ENCODE measurements around the gene KPNA3.

Gene KPNA3

GRCh38 chr13:49830721-49831120, 38.2 kb upstream of the KPNA3 start:
- H4K12ac ChIP-seq (ENCODE audit: low read depth, low read length) = no peak overlapping the region
- H3K79me2 ChIP-seq (ENCODE audit: control insufficient read depth, insufficient read depth, low read length, poor library complexity) = no peaks in the 10 kb centered on the region
- H3K27ac ChIP-seq (ENCODE audit: low read depth, low read length) = no peak overlapping the region
- H4K8ac ChIP-seq (ENCODE audit: low read depth, low read length) = no peak overlapping the region
- no peak overlapping the region for H3K14ac ChIP-seq (ENCODE audit: low read length)
- H3K4ac ChIP-seq (ENCODE audit: low read depth, low read length) = no peak overlapping the region
- no peak overlapping the region for H2AFZ ChIP-seq (ENCODE audit: insufficient read depth, low read length, poor library complexity)
- no peak overlapping the region for H2BK120ac ChIP-seq (ENCODE audit: insufficient read depth, low read length, poor library complexity)
- no CpG with 5 or more reads among the region's 3 CpGs for WGBS (ENCODE audit: extremely low coverage, insufficient coverage, insufficient read length)
- no peak overlapping the region for H3K4me3 ChIP-seq (ENCODE audit: low read depth, low read length)
- no peak for DNase-seq
- no peak overlapping the region for H2BK12ac ChIP-seq (ENCODE audit: low read length)
- no peak overlapping the region for H2AK5ac ChIP-seq (ENCODE audit: low read length)
- no peak overlapping the region for H3K9ac ChIP-seq (ENCODE audit: low read length)
- H3K27me3 ChIP-seq (ENCODE audit: insufficient read depth, low read length) = no peaks in the 10 kb centered on the region
- no peak overlapping the region for H3K4me2 ChIP-seq (ENCODE audit: low read length)
- no peaks in the 10 kb centered on the region for H3K4me1 ChIP-seq (ENCODE audit: control insufficient read depth in 1 of 2, insufficient read depth in 2 of 2, low read length in 2 of 2)
- no peak overlapping the region for H3K23ac ChIP-seq (ENCODE audit: low read length)
- no peaks in the 10 kb centered on the region for H3K79me1 ChIP-seq (ENCODE audit: low read length)
- no peak overlapping the region for H3K18ac ChIP-seq (ENCODE audit: low read length)
- H3K36me3 ChIP-seq (ENCODE audit: control insufficient read depth in 1 of 2, insufficient read depth in 2 of 2, low read length in 2 of 2) = no peaks in the 10 kb centered on the region
- H2BK5ac ChIP-seq (ENCODE audit: low read depth, low read length, poor library complexity) = no peak overlapping the region
- H4K91ac ChIP-seq (ENCODE audit: low read depth, low read length) = no peak overlapping the region
- no peaks in the 10 kb centered on the region for H3K9me3 ChIP-seq (ENCODE audit: insufficient read depth, low read depth, low read length)

GRCh38 chr13:49829715-49830114, 37.2 kb upstream of the KPNA3 start:
- Histone ChIP-seq H3K9ac (ENCODE audit: low read length) (no peak overlapping the region), H3K23ac (ENCODE audit: low read length) (no peak overlapping the region), H4K8ac (ENCODE audit: low read depth, low read length) (no peak overlapping the region), H4K12ac (ENCODE audit: low read depth, low read length) (no peak overlapping the region), H3K4me3 (ENCODE audit: low read depth, low read length) (no peak overlapping the region), H4K91ac (ENCODE audit: low read depth, low read length) (no peak overlapping the region), H3K4me1 (ENCODE audit: control insufficient read depth in 1 of 2, insufficient read depth in 2 of 2, low read length in 2 of 2) (no peaks in the 10 kb centered on the region), H3K27ac (ENCODE audit: low read depth, low read length) (no peak overlapping the region), H3K18ac (ENCODE audit: low read length) (no peak overlapping the region), H3K4ac (ENCODE audit: low read depth, low read length) (no peak overlapping the region), H2BK120ac (ENCODE audit: insufficient read depth, low read length, poor library complexity) (no peak overlapping the region), H2AFZ (ENCODE audit: insufficient read depth, low read length, poor library complexity) (no peak overlapping the region), H3K9me3 (ENCODE audit: insufficient read depth, low read depth, low read length) (no peaks in the 10 kb centered on the region), H2BK12ac (ENCODE audit: low read length) (no peak overlapping the region), H2BK5ac (ENCODE audit: low read depth, low read length, poor library complexity) (no peak overlapping the region), H3K79me2 (ENCODE audit: control insufficient read depth, insufficient read depth, low read length, poor library complexity) (no peaks in the 10 kb centered on the region), H3K14ac (ENCODE audit: low read length) (no peak overlapping the region), H2AK5ac (ENCODE audit: low read length) (no peak overlapping the region), H3K79me1 (ENCODE audit: low read length) (no peaks in the 10 kb centered on the region), H3K36me3 (ENCODE audit: control insufficient read depth in 1 of 2, insufficient read depth in 2 of 2, low read length in 2 of 2) (no peaks in the 10 kb centered on the region), H3K4me2 (ENCODE audit: low read length) (no peak overlapping the region), H3K27me3 (ENCODE audit: insufficient read depth, low read length) (no peaks in the 10 kb centered on the region)
- DNase-seq = no peak
- WGBS (ENCODE audit: extremely low coverage, insufficient coverage, insufficient read length) = no CpG with 5 or more reads among the region's 2 CpGs

GRCh38 chr13:49828453-49828852, 36.0 kb upstream of the KPNA3 start:
- no peak overlapping the region for H3K4ac ChIP-seq (ENCODE audit: low read depth, low read length)

GRCh38 chr13:49827891-49828290, 35.4 kb upstream of the KPNA3 start:
- H3K18ac ChIP-seq (ENCODE audit: low read length) = no peak overlapping the region
- no CpG with 5 or more reads among the region's 3 CpGs for WGBS (ENCODE audit: extremely low coverage, insufficient coverage, insufficient read length)
- no peak overlapping the region for H3K9ac ChIP-seq (ENCODE audit: low read length)
- H3K36me3 ChIP-seq (ENCODE audit: control insufficient read depth in 1 of 2, insufficient read depth in 2 of 2, low read length in 2 of 2) = no peaks in the 10 kb centered on the region
- no peak overlapping the region for H3K4me3 ChIP-seq (ENCODE audit: low read depth, low read length)
- H3K79me1 ChIP-seq (ENCODE audit: low read length) = no peaks in the 10 kb centered on the region
- H2BK12ac ChIP-seq (ENCODE audit: low read length) = no peak overlapping the region
- no peak overlapping the region for H3K14ac ChIP-seq (ENCODE audit: low read length)
- no peak overlapping the region for H4K91ac ChIP-seq (ENCODE audit: low read depth, low read length)
- no peak overlapping the region for H3K4me2 ChIP-seq (ENCODE audit: low read length)
- no peaks in the 10 kb centered on the region for H3K79me2 ChIP-seq (ENCODE audit: control insufficient read depth, insufficient read depth, low read length, poor library complexity)
- no peak overlapping the region for H4K8ac ChIP-seq (ENCODE audit: low read depth, low read length)
- no peak overlapping the region for H4K12ac ChIP-seq (ENCODE audit: low read depth, low read length)
- H2AK5ac ChIP-seq (ENCODE audit: low read length) = no peak overlapping the region
- H3K27me3 ChIP-seq (ENCODE audit: insufficient read depth, low read length) = no peaks in the 10 kb centered on the region
- no peak overlapping the region for H3K27ac ChIP-seq (ENCODE audit: low read depth, low read length)
- H3K23ac ChIP-seq (ENCODE audit: low read length) = no peak overlapping the region
- no peak for DNase-seq
- H3K4me1 ChIP-seq (ENCODE audit: control insufficient read depth in 1 of 2, insufficient read depth in 2 of 2, low read length in 2 of 2) = no peaks in the 10 kb centered on the region
- no peak overlapping the region for H2BK120ac ChIP-seq (ENCODE audit: insufficient read depth, low read length, poor library complexity)
- H3K9me3 ChIP-seq (ENCODE audit: insufficient read depth, low read depth, low read length) = no peaks in the 10 kb centered on the region
- no peak overlapping the region for H2AFZ ChIP-seq (ENCODE audit: insufficient read depth, low read length, poor library complexity)
- H3K4ac ChIP-seq (ENCODE audit: low read depth, low read length) = no peak overlapping the region
- H2BK5ac ChIP-seq (ENCODE audit: low read depth, low read length, poor library complexity) = no peak overlapping the region

More at GRCh38 chr13:49828453-49828852, 36.0 kb upstream of the KPNA3 start:
- H3K4me3 ChIP-seq (ENCODE audit: low read depth, low read length) = no peak overlapping the region
- H2BK12ac ChIP-seq (ENCODE audit: low read length) = no peak overlapping the region
- no CpG with 5 or more reads among the region's 2 CpGs for WGBS (ENCODE audit: extremely low coverage, insufficient coverage, insufficient read length)
- H2AFZ ChIP-seq (ENCODE audit: insufficient read depth, low read length, poor library complexity) = no peak overlapping the region
- peak in 1 of 2 donors; percentile 8 for DNase-seq
- H3K23ac ChIP-seq (ENCODE audit: low read length) = no peak overlapping the region
- no peak overlapping the region for H2AK5ac ChIP-seq (ENCODE audit: low read length)
- H2BK120ac ChIP-seq (ENCODE audit: insufficient read depth, low read length, poor library complexity) = no peak overlapping the region
- no peak overlapping the region for H3K27ac ChIP-seq (ENCODE audit: low read depth, low read length)
- H3K36me3 ChIP-seq (ENCODE audit: control insufficient read depth in 1 of 2, insufficient read depth in 2 of 2, low read length in 2 of 2) = no peaks in the 10 kb centered on the region
- H3K18ac ChIP-seq (ENCODE audit: low read length) = no peak overlapping the region
- no peaks in the 10 kb centered on the region for H3K79me1 ChIP-seq (ENCODE audit: low read length)
- no peaks in the 10 kb centered on the region for H3K27me3 ChIP-seq (ENCODE audit: insufficient read depth, low read length)
- no peak overlapping the region for H4K91ac ChIP-seq (ENCODE audit: low read depth, low read length)
- no peak overlapping the region for H4K12ac ChIP-seq (ENCODE audit: low read depth, low read length)
- H3K9ac ChIP-seq (ENCODE audit: low read length) = no peak overlapping the region
- no peak overlapping the region for H3K14ac ChIP-seq (ENCODE audit: low read length)
- no peaks in the 10 kb centered on the region for H3K9me3 ChIP-seq (ENCODE audit: insufficient read depth, low read depth, low read length)
- no peak overlapping the region for H2BK5ac ChIP-seq (ENCODE audit: low read depth, low read length, poor library complexity)
- no peaks in the 10 kb centered on the region for H3K79me2 ChIP-seq (ENCODE audit: control insufficient read depth, insufficient read depth, low read length, poor library complexity)
- no peak overlapping the region for H3K4me2 ChIP-seq (ENCODE audit: low read length)
- H4K8ac ChIP-seq (ENCODE audit: low read depth, low read length) = no peak overlapping the region
- no peaks in the 10 kb centered on the region for H3K4me1 ChIP-seq (ENCODE audit: control insufficient read depth in 1 of 2, insufficient read depth in 2 of 2, low read length in 2 of 2)

Measured in trophoblast cell (in vitro differentiated cells and primary cell).